Fibroblast of mammary gland (primary cell): ENCODE results near the gene VAT1L.

ENCODE experiments used
- DNase-seq: peaks from one replicate; pipeline ENCODE4 v3.0.0-alpha.2; 2010; ENCODE audit warnings: low read depth
- H3K4me3 ChIP-seq: 2 replicates; pipeline ENCODE4 v1.5.1; 2011; ENCODE audit warnings: low read depth, mild to moderate bottlenecking, low read length, moderate library complexity; ENCODE audit not compliant: control insufficient read depth
- CTCF ChIP-seq: conservative IDR thresholded peaks from 2 replicates; pipeline ENCODE4 v1.5.1; 2011; ENCODE audit warnings: low read depth, low read length, inconsistent platforms; ENCODE audit not compliant: control insufficient read depth, insufficient read depth

The VAT1L gene

GRCh38 chr16:77781091-77781490, 7.3 kb upstream of the VAT1L start:
- DNase-seq = no peak
- H3K4me3 ChIP-seq = no peak overlapping the region
- TF ChIP-seq CTCF = no peak

GRCh38 chr16:77782694-77783093, 5.7 kb upstream of the VAT1L start:
- H3K4me3 ChIP-seq = no peak overlapping the region
- peak; percentile 48 for TF ChIP-seq CTCF
- peak; percentile 46 for DNase-seq

DNA sequence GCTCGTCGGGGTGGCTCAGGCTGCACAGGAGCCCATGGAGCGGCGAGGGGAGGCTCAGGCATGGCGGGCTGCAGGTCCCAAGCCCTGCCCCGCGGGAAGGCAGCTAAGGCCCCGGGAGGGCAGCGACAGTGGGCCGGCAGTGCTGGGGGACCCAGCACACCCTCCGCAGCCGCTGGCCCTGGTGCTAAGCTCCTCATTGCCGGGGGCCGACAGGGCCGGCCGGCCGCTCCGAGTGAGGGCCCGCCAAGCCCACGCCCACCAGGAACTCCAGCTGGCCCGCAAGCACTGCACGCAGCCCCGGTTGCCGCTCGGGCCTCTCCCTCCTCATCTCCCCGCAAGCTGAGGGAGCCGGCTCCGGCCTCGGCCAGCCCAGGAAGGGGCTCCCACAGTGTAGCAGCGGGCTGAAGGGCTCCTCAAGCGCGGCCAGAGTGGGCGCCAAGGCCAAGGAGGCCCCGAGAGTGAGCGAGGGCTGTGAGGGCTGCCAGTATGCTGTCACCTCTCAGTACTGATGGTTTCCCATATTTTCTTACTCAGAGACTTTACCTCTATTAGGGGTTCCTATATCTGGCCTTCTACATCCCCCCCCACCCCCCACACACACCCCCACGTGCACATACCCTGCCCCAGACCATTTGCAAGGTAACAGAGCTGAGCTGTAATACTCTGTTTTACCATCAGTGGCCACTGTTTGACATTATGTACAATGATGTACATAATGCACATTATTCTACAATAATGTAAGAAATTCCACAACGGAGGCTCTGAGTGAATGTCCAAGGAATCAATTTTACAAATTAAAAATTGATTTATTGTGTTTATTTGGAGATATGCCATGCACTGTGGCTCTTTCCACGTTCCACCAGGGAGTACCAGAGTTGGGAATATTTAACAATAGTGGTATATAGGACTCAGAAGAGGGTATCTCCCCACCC, 3.7 kb upstream of the VAT1L start:
- TF ChIP-seq CTCF = peak; percentile 28
- peak; percentile 17 for DNase-seq
- H3K4me3 ChIP-seq = no peak overlapping the region

DNA sequence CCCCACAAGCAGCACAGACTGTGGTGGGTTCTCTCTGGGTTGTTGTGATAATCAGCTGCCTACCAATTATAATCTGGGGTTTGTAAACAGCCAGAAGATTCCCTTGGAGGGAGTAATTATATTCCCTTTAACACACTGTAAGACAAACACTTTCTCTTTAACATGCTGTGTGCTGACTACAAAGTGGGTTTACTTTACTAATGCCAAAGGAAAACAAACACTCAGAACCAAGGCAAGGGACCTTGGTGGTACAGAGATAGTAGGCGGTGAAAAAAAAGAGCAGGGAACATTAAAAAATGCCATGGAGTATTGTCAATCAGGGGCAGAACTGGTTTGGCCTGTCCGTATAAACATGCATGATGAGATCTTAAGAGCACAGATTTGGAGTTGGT, 3.0 kb upstream of the VAT1L start:
- no peak for TF ChIP-seq CTCF
- H3K4me3 ChIP-seq = no peak overlapping the region
- no peak for DNase-seq

- no peak for TF ChIP-seq CTCF
- DNase-seq = no peak
- no peak overlapping the region for H3K4me3 ChIP-seq
Measured at GRCh38 chr16:77786186-77786847, 2.0 kb upstream of the VAT1L start.

GRCh38 chr16:77787452-77787851, 912 bp upstream of the VAT1L start:
- H3K4me3 ChIP-seq = no peak overlapping the region
- TF ChIP-seq CTCF = no peak
- no peak for DNase-seq
